ENCODE results near the gene OR10X1. TPM values are rescaled to one million over a fixed set of nuclear protein-coding genes. Genes with fewer than 3 reads are reported as not detected.

OR10X1 gene
- total RNA-seq, 1 experiment from 2014 or later, result not detected

- Mint-ChIP-seq H3K4me1 (no peaks in the 10 kb centered on the region), H3K27ac (no peak overlapping the region), H3K9me3 (peaks cover 21% of the 10 kb centered on the region), H3K27me3 (ENCODE audit: low read depth) (no peaks in the 10 kb centered on the region), H3K4me3 (no peak overlapping the region), H3K36me3 (peaks cover 14% of the 10 kb centered on the region)
- POLR2A ChIA-PET, result no interaction called here
- CTCF ChIA-PET, result no interaction called here
- no peak for ATAC-seq
- no peak for TF ChIP-seq ZNF671 (CRISPR knock-in tag; IDR thresholded peaks at IDR 0.05)
- no peak for TF ChIP-seq IRF2 (CRISPR knock-in tag; IDR thresholded peaks at IDR 0.05; ENCODE audit: borderline replicate concordance, low read depth)
- DNase-seq (ENCODE audit: low spot score), result no peak
Observed at GRCh38 chr1:158583962-158584361, 4.3 kb upstream of the OR10X1 start.

- no peak overlapping the region for H3K27ac Mint-ChIP-seq
- no peak overlapping the region for H3K4me3 Mint-ChIP-seq
- DNase-seq (ENCODE audit: low spot score) (no peak), ATAC-seq (no peak)
- H3K9me3 Mint-ChIP-seq, result no peaks in the 10 kb centered on the region
- H3K4me1 Mint-ChIP-seq, result no peaks in the 10 kb centered on the region
- TF ChIP-seq AFF4 (CRISPR knock-in tag; IDR thresholded peaks at IDR 0.05; ENCODE audit: borderline replicate concordance) (no peak), CREM (CRISPR knock-in tag; IDR thresholded peaks at IDR 0.05) (no peak), ATF6 (CRISPR knock-in tag; IDR thresholded peaks at IDR 0.05) (no peak), OVOL2 (CRISPR knock-in tag; IDR thresholded peaks at IDR 0.05; ENCODE audit: borderline replicate concordance) (no peak), ELF4 (CRISPR knock-in tag; IDR thresholded peaks at IDR 0.05; ENCODE audit: low read depth) (no peak), ATF3 (CRISPR knock-in tag; conservative IDR thresholded peaks at IDR 0.05) (no peak), NR2C2 (CRISPR knock-in tag; IDR thresholded peaks at IDR 0.05) (no peak), ZNF396 (CRISPR knock-in tag; IDR thresholded peaks at IDR 0.05; ENCODE audit: borderline replicate concordance) (no peak), ZNF232 (CRISPR knock-in tag; IDR thresholded peaks at IDR 0.05) (no peak), GABPB1 (CRISPR knock-in tag; IDR thresholded peaks at IDR 0.05) (no peak), JAZF1 (CRISPR knock-in tag; IDR thresholded peaks at IDR 0.05) (no peak), GTF2I (CRISPR knock-in tag; conservative IDR thresholded peaks at IDR 0.05) (no peak), NFYB (CRISPR knock-in tag; conservative IDR thresholded peaks at IDR 0.05; ENCODE audit: low read depth) (no peak), NFE2L1 (CRISPR knock-in tag; IDR thresholded peaks at IDR 0.05) (no peak)
- TF ChIP-seq, protein P1, sequence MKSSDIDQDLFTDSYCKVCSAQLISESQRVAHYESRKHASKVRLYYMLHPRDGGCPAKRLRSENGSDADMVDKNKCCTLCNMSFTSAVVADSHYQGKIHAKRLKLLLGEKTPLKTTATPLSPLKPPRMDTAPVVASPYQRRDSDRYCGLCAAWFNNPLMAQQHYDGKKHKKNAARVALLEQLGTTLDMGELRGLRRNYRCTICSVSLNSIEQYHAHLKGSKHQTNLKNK (CRISPR knock-in tag; IDR thresholded peaks at IDR 0.05), result no peak
- TF ChIP-seq, protein P2, sequence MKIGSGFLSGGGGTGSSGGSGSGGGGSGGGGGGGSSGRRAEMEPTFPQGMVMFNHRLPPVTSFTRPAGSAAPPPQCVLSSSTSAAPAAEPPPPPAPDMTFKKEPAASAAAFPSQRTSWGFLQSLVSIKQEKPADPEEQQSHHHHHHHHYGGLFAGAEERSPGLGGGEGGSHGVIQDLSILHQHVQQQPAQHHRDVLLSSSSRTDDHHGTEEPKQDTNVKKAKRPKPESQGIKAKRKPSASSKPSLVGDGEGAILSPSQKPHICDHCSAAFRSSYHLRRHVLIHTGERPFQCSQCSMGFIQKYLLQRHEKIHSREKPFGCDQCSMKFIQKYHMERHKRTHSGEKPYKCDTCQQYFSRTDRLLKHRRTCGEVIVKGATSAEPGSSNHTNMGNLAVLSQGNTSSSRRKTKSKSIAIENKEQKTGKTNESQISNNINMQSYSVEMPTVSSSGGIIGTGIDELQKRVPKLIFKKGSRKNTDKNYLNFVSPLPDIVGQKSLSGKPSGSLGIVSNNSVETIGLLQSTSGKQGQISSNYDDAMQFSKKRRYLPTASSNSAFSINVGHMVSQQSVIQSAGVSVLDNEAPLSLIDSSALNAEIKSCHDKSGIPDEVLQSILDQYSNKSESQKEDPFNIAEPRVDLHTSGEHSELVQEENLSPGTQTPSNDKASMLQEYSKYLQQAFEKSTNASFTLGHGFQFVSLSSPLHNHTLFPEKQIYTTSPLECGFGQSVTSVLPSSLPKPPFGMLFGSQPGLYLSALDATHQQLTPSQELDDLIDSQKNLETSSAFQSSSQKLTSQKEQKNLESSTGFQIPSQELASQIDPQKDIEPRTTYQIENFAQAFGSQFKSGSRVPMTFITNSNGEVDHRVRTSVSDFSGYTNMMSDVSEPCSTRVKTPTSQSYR (CRISPR knock-in tag; IDR thresholded peaks at IDR 0.05), result no peak
- TF ChIP-seq, protein P3, sequence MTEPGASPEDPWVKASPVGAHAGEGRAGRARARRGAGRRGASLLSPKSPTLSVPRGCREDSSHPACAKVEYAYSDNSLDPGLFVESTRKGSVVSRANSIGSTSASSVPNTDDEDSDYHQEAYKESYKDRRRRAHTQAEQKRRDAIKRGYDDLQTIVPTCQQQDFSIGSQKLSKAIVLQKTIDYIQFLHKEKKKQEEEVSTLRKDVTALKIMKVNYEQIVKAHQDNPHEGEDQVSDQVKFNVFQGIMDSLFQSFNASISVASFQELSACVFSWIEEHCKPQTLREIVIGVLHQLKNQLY (CRISPR knock-in tag; IDR thresholded peaks at IDR 0.05), result no peak
- TF ChIP-seq, protein P4, sequence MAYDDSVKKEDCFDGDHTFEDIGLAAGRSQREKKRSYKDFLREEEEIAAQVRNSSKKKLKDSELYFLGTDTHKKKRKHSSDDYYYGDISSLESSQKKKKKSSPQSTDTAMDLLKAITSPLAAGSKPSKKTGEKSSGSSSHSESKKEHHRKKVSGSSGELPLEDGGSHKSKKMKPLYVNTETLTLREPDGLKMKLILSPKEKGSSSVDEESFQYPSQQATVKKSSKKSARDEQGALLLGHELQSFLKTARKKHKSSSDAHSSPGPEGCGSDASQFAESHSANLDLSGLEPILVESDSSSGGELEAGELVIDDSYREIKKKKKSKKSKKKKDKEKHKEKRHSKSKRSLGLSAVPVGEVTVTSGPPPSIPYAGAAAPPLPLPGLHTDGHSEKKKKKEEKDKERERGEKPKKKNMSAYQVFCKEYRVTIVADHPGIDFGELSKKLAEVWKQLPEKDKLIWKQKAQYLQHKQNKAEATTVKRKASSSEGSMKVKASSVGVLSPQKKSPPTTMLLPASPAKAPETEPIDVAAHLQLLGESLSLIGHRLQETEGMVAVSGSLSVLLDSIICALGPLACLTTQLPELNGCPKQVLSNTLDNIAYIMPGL (CRISPR knock-in tag; IDR thresholded peaks at IDR 0.05), result no peak
- TF ChIP-seq, protein P5, sequence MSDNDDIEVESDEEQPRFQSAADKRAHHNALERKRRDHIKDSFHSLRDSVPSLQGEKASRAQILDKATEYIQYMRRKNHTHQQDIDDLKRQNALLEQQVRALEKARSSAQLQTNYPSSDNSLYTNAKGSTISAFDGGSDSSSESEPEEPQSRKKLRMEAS (CRISPR knock-in tag; IDR thresholded peaks at IDR 0.05), result no peak
- TF ChIP-seq, protein P6, sequence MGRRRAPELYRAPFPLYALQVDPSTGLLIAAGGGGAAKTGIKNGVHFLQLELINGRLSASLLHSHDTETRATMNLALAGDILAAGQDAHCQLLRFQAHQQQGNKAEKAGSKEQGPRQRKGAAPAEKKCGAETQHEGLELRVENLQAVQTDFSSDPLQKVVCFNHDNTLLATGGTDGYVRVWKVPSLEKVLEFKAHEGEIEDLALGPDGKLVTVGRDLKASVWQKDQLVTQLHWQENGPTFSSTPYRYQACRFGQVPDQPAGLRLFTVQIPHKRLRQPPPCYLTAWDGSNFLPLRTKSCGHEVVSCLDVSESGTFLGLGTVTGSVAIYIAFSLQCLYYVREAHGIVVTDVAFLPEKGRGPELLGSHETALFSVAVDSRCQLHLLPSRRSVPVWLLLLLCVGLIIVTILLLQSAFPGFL (CRISPR knock-in tag; IDR thresholded peaks at IDR 0.05; ENCODE audit: borderline replicate concordance), result no peak
- H3K36me3 Mint-ChIP-seq, result no peaks in the 10 kb centered on the region
- ChIA-PET POLR2A (no interaction called here), CTCF (no interaction called here)
- H3K27me3 Mint-ChIP-seq (ENCODE audit: low read depth), result no peaks in the 10 kb centered on the region
Observed at GRCh38 chr1:158577561-158577960, 2.1 kb downstream of the OR10X1 start.

Data from WTC11 (cell line).